ENCODE results near the gene ADRB1. TPM values are rescaled to one million over a fixed set of nuclear protein-coding genes. Genes with fewer than 3 reads are reported as not detected.

The ADRB1 gene
- polyA plus RNA-seq, 1 of the 3 experiments (the other 2 are of a cell fraction): not detected

- no peak overlapping the region for H3K27ac ChIP-seq (ENCODE audit: low read depth in 2 of 2, low read length in 1 of 2)
- H3K79me2 ChIP-seq (ENCODE audit: insufficient read depth): no peaks in the 10 kb centered on the region
- no peaks in the 10 kb centered on the region for H4K20me1 ChIP-seq (ENCODE audit: insufficient read depth)
- no peak for DNase-seq
- no peaks in the 10 kb centered on the region for H3K9me3 ChIP-seq
- peaks cover 0 to 2% of the 10 kb centered on the region in 2 experiments; a peak in 1 of 4 replicates for H3K4me1 ChIP-seq (ENCODE audit: control insufficient read depth in 1 of 2, insufficient read depth in 2 of 2, low read depth in 1 of 2, low read length in 1 of 2)
- 43% methylated on average over 5 of the region's 5 CpGs for WGBS (ENCODE audit: low lambda C conversion rate)
- CTCF ChIA-PET: interaction anchor here (1.0 to 1.2 kb wide), 2 partner anchors 13 to 25 kb away, joined by 3 read pairs; no protein-coding TSS in a partner anchor
- no peaks in the 10 kb centered on the region; the same call in 1 of the 2 replicates for H3K27me3 ChIP-seq (ENCODE audit: insufficient read depth)
- H3F3A ChIP-seq (replicated peaks; ENCODE audit: insufficient read depth): no peaks in the 10 kb centered on the region
- no peaks in the 10 kb centered on the region for H3K9me2 ChIP-seq
- TF ChIP-seq, protein P1, sequence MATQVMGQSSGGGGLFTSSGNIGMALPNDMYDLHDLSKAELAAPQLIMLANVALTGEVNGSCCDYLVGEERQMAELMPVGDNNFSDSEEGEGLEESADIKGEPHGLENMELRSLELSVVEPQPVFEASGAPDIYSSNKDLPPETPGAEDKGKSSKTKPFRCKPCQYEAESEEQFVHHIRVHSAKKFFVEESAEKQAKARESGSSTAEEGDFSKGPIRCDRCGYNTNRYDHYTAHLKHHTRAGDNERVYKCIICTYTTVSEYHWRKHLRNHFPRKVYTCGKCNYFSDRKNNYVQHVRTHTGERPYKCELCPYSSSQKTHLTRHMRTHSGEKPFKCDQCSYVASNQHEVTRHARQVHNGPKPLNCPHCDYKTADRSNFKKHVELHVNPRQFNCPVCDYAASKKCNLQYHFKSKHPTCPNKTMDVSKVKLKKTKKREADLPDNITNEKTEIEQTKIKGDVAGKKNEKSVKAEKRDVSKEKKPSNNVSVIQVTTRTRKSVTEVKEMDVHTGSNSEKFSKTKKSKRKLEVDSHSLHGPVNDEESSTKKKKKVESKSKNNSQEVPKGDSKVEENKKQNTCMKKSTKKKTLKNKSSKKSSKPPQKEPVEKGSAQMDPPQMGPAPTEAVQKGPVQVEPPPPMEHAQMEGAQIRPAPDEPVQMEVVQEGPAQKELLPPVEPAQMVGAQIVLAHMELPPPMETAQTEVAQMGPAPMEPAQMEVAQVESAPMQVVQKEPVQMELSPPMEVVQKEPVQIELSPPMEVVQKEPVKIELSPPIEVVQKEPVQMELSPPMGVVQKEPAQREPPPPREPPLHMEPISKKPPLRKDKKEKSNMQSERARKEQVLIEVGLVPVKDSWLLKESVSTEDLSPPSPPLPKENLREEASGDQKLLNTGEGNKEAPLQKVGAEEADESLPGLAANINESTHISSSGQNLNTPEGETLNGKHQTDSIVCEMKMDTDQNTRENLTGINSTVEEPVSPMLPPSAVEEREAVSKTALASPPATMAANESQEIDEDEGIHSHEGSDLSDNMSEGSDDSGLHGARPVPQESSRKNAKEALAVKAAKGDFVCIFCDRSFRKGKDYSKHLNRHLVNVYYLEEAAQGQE (IDR thresholded peaks at IDR 0.05; ENCODE audit: low read depth, low read length): no peak
- no peak for TF ChIP-seq POLR2AphosphoS5 (IDR thresholded peaks at IDR 0.05; ENCODE audit: low read depth, low read length)
- TF ChIP-seq, protein P2, sequence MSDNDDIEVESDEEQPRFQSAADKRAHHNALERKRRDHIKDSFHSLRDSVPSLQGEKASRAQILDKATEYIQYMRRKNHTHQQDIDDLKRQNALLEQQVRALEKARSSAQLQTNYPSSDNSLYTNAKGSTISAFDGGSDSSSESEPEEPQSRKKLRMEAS (IDR thresholded peaks at IDR 0.05; ENCODE audit: low read depth): no peak
- no peak overlapping the region for H2AFZ ChIP-seq (ENCODE audit: low read depth)
- no peak overlapping the region for H3K4me3 ChIP-seq (ENCODE audit: low read depth in 2 of 2, low read length in 1 of 2)
- no peak overlapping the region for H3K9ac ChIP-seq
- no peaks in the 10 kb centered on the region for H3K36me3 ChIP-seq (replicated peaks in 1 of 2; ENCODE audit: control insufficient read depth in 1 of 2, insufficient read depth in 2 of 2, low read length in 1 of 2)
- no peak overlapping the region for H3K4me2 ChIP-seq
- POLR2A ChIA-PET: no interaction called here
Observed at GRCh38 chr10:114017873-114018272, 25.8 kb upstream of the ADRB1 start.

- no peak overlapping the region for H3K27ac ChIP-seq (ENCODE audit: low read depth in 2 of 2, low read length in 1 of 2)
- no peak overlapping the region for H2AFZ ChIP-seq (ENCODE audit: low read depth)
- H3K4me3 ChIP-seq (ENCODE audit: low read depth in 2 of 2, low read length in 1 of 2): no peak overlapping the region
- no peaks in the 10 kb centered on the region; the same call in 1 of the 2 replicates for H3K27me3 ChIP-seq (ENCODE audit: insufficient read depth)
- H3K36me3 ChIP-seq (replicated peaks in 1 of 2; ENCODE audit: control insufficient read depth in 1 of 2, insufficient read depth in 2 of 2, low read length in 1 of 2): no peaks in the 10 kb centered on the region
- WGBS (ENCODE audit: low lambda C conversion rate): 50% methylated on average over 4 of the region's 4 CpGs
- POLR2A ChIA-PET: no interaction called here
- no peak overlapping the region for H3K9ac ChIP-seq
- H3K9me3 ChIP-seq: no peaks in the 10 kb centered on the region
- H3K4me1 ChIP-seq (ENCODE audit: control insufficient read depth in 1 of 2, insufficient read depth in 2 of 2, low read depth in 1 of 2, low read length in 1 of 2): peaks cover 0 to 2% of the 10 kb centered on the region in 2 experiments; a peak in 2 of 4 replicates
- no peak for DNase-seq
- no peaks in the 10 kb centered on the region for H3K9me2 ChIP-seq
- no peak for TF ChIP-seq NFIC (IDR thresholded peaks at IDR 0.05; ENCODE audit: borderline replicate concordance)
- TF ChIP-seq EP300 (IDR thresholded peaks at IDR 0.05; ENCODE audit: borderline replicate concordance in 1 of 2, low read depth in 1 of 2, low read length in 1 of 2): no peak
- CTCF ChIA-PET: no interaction called here
- no peaks in the 10 kb centered on the region for H3F3A ChIP-seq (replicated peaks; ENCODE audit: insufficient read depth)
- no peak overlapping the region for H3K4me2 ChIP-seq
- H4K20me1 ChIP-seq (ENCODE audit: insufficient read depth): no peaks in the 10 kb centered on the region
- H3K79me2 ChIP-seq (ENCODE audit: insufficient read depth): no peaks in the 10 kb centered on the region
Observed at GRCh38 chr10:114019226-114019625, 24.4 kb upstream of the ADRB1 start.

- CTCF ChIA-PET: no interaction called here
- H2AFZ ChIP-seq (ENCODE audit: low read depth): no peak overlapping the region
Observed at GRCh38 chr10:114021154-114021553, 22.5 kb upstream of the ADRB1 start.

More at GRCh38 chr10:114021154-114021553, 22.5 kb upstream of the ADRB1 start:
- Histone ChIP-seq H3K9ac (no peak overlapping the region), H3K27me3 (ENCODE audit: insufficient read depth) (no peaks in the 10 kb centered on the region; the same call in 1 of the 2 replicates), H4K20me1 (ENCODE audit: insufficient read depth) (no peaks in the 10 kb centered on the region), H3K9me3 (no peaks in the 10 kb centered on the region), H3F3A (replicated peaks; ENCODE audit: insufficient read depth) (peaks cover under 1% of the 10 kb centered on the region), H3K4me2 (no peak overlapping the region), H3K27ac (ENCODE audit: low read depth in 2 of 2, low read length in 1 of 2) (no peak overlapping the region), H3K9me2 (no peaks in the 10 kb centered on the region), H3K4me3 (ENCODE audit: low read depth in 2 of 2, low read length in 1 of 2) (no peak overlapping the region), H3K4me1 (ENCODE audit: control insufficient read depth in 1 of 2, insufficient read depth in 2 of 2, low read depth in 1 of 2, low read length in 1 of 2) (peaks cover 2 to 7% of the 10 kb centered on the region in 2 experiments; a peak in 2 of 4 replicates), H3K36me3 (replicated peaks in 1 of 2; ENCODE audit: control insufficient read depth in 1 of 2, insufficient read depth in 2 of 2, low read length in 1 of 2) (no peaks in the 10 kb centered on the region), H3K79me2 (ENCODE audit: insufficient read depth) (no peaks in the 10 kb centered on the region)
- WGBS (ENCODE audit: low lambda C conversion rate): 94% methylated on average over 3 of the region's 3 CpGs
- POLR2A ChIA-PET: no interaction called here
- DNase-seq: no peak
- TF ChIP-seq TEAD4 (IDR thresholded peaks at IDR 0.05; ENCODE audit: borderline replicate concordance, insufficient read depth) (no peak), MEF2A (IDR thresholded peaks at IDR 0.05; ENCODE audit: borderline replicate concordance, low read depth) (no peak), RCOR1 (IDR thresholded peaks at IDR 0.05; ENCODE audit: low read length) (no peak), MXI1 (IDR thresholded peaks at IDR 0.05; ENCODE audit: low read depth, low read length) (no peak), GABPA (IDR thresholded peaks at IDR 0.05; ENCODE audit: low read depth) (no peak), YY1 (IDR thresholded peaks at IDR 0.05; ENCODE audit: low read depth) (no peak), EZH2phosphoT487 (IDR thresholded peaks at IDR 0.05; ENCODE audit: borderline replicate concordance, low read depth) (no peak)

Data from SK-N-SH (cell line).